Panc1 (cell line): ENCODE results near the gene GREB1L.

Source experiments
- POLR2AphosphoS5 ChIP-seq: IDR thresholded peaks from 2 replicates; pipeline ENCODE4 v1.6.1; 2012; ENCODE audit warnings: mild to moderate bottlenecking, low read depth, low read length, moderate library complexity
- TF ChIP-seq, protein P1 (sequence below): fragments of 450-650 bp; IDR thresholded peaks from 2 replicates; pipeline ENCODE4 v1.5.1; 2017; ENCODE audit warnings: mild to moderate bottlenecking

DNA sequence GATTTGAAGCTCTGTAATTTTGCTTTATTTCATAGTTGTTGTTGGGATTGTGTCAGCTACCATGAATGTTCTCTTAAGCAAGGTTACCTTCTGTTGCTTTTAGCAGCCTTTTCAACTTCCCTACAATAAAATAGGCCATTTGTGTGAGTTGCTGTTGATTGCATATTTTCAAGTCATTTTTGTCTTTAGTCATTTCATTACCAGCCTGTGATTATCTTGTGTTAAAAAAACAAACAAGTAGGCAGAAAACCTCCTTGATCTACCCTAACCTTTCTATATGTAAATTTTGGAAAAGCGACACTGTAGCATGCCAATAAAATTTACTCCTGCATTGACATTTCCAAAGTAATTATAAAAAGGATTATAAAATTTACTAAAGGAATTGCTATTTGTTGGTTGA is 19.3 kb downstream of the GREB1L start:
- no peak for TF ChIP-seq POLR2AphosphoS5
- TF ChIP-seq, protein P1, sequence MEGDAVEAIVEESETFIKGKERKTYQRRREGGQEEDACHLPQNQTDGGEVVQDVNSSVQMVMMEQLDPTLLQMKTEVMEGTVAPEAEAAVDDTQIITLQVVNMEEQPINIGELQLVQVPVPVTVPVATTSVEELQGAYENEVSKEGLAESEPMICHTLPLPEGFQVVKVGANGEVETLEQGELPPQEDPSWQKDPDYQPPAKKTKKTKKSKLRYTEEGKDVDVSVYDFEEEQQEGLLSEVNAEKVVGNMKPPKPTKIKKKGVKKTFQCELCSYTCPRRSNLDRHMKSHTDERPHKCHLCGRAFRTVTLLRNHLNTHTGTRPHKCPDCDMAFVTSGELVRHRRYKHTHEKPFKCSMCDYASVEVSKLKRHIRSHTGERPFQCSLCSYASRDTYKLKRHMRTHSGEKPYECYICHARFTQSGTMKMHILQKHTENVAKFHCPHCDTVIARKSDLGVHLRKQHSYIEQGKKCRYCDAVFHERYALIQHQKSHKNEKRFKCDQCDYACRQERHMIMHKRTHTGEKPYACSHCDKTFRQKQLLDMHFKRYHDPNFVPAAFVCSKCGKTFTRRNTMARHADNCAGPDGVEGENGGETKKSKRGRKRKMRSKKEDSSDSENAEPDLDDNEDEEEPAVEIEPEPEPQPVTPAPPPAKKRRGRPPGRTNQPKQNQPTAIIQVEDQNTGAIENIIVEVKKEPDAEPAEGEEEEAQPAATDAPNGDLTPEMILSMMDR = no peak
